ENCODE data around the gene TRIP13.
"Not testable (repeated sequence)": the region's sequence is repeated elsewhere in the genome, so short reads cannot be mapped to it uniquely, and the experiment has no call there.

Gene TRIP13

DNA sequence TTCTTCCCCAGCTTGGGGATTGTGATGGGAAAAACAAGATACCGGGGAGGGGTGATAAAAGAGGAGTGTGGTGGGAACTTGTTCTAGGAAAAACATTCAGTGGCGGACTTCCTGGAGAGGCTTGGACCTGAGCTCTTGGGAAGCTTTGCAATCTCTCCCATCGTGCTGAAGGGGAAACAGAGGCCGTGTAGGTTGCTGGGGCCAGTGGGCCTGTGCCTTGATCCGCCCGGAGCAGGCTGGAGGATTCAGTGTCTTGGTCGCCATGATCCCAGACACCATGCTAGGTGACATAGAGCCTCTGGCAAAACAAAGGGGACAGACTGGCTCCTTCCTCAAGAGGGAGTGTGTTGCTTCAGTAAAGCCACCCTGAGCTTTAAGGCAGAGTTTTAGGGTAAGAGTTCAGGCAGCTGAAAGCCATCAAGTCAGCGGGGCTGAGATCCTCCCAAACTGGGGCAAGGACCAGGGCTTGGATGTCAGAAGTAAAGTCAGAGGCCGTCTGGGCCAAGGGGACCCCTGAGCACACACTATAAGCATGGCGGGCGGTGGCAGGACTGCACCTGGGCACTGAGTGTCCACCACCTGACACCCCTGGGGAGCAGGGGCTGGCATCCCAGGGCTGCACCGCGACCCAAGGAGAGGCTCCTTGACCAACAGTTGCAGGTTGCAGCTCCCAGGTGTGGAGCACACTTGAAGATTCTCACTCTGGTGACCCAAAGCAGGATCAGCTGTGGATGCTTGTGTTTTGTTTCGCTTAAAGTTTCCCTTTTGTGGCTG, 44.7 kb downstream of the TRIP13 start:
- Histone ChIP-seq H3K4me1 (ENCODE audit: insufficient read depth, low read length) (no peaks in the 10 kb centered on the region), H3K36me3 (ENCODE audit: insufficient read depth, low read length) (no peaks in the 10 kb centered on the region), H3K9me3 (ENCODE audit: low read length) (no peaks in the 10 kb centered on the region), H3K4me3 (ENCODE audit: low read length) (no peak overlapping the region), H2AFZ (ENCODE audit: low read depth, low read length) (no peak overlapping the region), H3K27me3 (ENCODE audit: insufficient read depth, low read length) (peaks cover 4% of the 10 kb centered on the region)

DNA sequence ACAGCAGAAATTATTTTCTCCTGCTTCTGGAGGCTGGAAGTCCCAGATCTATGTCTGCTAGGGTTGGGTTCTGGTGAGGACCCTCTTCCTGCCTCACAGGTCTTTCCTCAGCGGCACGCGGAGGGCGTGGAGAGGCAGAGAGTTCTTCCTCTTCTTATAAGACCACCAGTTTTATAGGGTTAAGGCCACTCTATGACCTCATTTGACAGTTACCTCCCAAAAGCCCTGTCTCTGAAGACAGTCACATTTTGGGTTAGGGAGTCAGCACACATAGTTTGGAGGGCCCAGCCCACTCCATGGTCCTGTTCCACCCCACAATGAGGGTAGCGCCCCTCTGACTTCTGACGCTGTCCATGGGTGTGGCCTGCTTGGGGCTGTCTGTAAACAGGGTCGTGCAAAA, 46.7 kb downstream of the TRIP13 start:
- no peak overlapping the region for H2AFZ ChIP-seq (ENCODE audit: low read depth, low read length)
- peaks cover 4% of the 10 kb centered on the region for H3K27me3 ChIP-seq (ENCODE audit: insufficient read depth, low read length)
- H3K4me3 ChIP-seq (ENCODE audit: low read length) = no peak overlapping the region
- no peaks in the 10 kb centered on the region for H3K9me3 ChIP-seq (ENCODE audit: low read length)
- H3K4me1 ChIP-seq (ENCODE audit: insufficient read depth, low read length) = no peaks in the 10 kb centered on the region
- no peaks in the 10 kb centered on the region for H3K36me3 ChIP-seq (ENCODE audit: insufficient read depth, low read length)

DNA sequence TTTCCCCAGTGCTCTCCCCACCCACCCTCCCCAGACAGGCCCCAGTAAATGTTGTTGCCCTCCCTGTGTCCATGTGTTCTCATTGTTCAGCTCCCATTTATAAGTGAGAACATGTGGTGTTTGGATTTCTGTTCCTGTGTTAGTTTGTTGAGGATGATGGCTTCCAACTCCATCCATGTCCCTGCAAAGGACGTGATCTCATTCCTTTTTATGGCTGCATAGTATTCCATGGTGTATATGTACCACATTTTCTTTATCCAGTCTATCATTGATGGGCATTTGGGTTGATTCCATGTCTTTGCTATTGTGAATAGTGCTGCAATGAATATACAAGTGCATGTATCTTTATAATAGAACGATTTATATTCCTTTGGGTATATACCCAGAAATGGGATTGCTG, 48.1 kb downstream of the TRIP13 start:
- not testable (repeated sequence) for H3K27me3 ChIP-seq (ENCODE audit: insufficient read depth, low read length); H3K4me3 ChIP-seq (ENCODE audit: low read length)

DNA sequence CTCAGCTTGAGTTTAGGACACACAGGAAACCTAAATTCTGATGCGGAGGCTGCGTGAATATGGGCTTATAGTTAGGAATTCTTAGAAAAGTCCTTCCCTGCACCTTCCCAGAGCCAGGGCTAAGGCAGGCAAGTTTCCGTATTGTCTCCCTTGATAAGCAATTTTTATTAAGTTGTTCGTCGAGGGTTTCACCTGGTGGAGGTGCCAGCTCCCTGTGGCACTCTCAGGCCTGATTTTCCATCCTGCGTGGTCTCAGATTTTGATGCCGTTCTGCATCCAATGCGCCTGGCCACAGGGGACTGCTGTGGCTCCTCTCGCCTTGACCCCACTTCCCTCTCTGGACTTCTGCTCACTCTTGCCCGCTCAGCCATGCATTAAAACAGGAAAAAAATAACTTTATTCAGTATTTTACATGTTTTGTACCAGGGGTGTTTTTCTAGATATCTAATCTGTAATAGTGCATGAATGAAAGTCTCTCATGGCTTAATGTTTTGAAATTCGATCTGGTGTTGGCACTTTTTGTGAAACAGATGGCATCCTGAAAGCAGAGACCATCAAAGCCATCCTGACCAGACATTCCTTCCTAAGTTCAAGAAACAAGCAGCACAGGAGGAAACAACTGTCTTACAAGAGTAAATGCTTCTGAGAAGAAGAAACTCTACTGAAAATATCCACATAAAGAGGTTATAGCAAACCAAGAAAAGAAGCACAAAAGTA, 50.7 kb downstream of the TRIP13 start:
- Histone ChIP-seq H3K9me3 (ENCODE audit: low read length) (no peaks in the 10 kb centered on the region), H2AFZ (ENCODE audit: low read depth, low read length) (no peak overlapping the region), H3K4me3 (ENCODE audit: low read length) (no peak overlapping the region), H3K36me3 (ENCODE audit: insufficient read depth, low read length) (no peaks in the 10 kb centered on the region), H3K27me3 (ENCODE audit: insufficient read depth, low read length) (no peaks in the 10 kb centered on the region), H3K4me1 (ENCODE audit: insufficient read depth, low read length) (peaks cover 21% of the 10 kb centered on the region)

More for the DNA sequence above, 48.1 kb downstream of the TRIP13 start:
- H3K4me1 ChIP-seq (ENCODE audit: insufficient read depth, low read length); H2AFZ ChIP-seq (ENCODE audit: low read depth, low read length); H3K9me3 ChIP-seq (ENCODE audit: low read length); H3K36me3 ChIP-seq (ENCODE audit: insufficient read depth, low read length): not testable (repeated sequence)

DNA sequence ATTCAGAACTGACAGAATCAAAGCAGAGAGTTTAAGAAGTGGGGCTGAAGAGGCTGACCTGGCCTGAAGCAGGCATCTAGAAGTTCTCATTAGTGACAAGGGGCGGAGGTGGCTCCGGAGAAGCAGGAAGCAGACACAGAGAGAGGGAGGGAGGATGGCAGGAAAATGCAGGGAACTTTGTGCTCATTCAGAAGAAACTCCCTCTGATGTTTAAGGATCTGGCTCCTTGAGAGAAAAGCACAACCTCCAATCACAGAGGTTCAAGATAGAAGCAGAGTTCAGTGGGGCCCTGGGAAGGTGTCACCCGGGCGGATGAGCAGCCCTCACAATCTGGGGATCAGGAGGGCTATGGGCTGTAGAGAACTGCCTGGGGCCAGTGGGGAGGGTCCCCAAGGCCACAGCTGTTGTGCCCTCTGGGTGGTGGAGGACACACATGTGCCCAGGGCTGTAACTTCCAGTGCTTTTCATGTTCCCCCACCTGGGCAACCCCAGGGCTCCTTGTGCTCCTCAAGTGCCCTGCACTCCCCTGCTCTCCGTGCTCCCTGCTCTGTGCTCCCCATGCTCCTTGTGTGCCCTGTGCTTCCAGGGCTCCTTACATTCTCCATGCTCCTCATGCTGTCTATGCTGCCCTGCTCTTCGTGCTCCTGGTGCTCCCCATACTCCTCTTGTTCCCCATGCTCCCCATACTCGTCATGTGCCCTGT, 51.4 kb downstream of the TRIP13 start:
- H3K4me3 ChIP-seq (ENCODE audit: low read length) = no peak overlapping the region
- H2AFZ ChIP-seq (ENCODE audit: low read depth, low read length) = no peak overlapping the region
- H3K9me3 ChIP-seq (ENCODE audit: low read length) = no peaks in the 10 kb centered on the region
- H3K4me1 ChIP-seq (ENCODE audit: insufficient read depth, low read length) = peaks cover 21% of the 10 kb centered on the region
- H3K27me3 ChIP-seq (ENCODE audit: insufficient read depth, low read length) = no peaks in the 10 kb centered on the region
- no peaks in the 10 kb centered on the region for H3K36me3 ChIP-seq (ENCODE audit: insufficient read depth, low read length)

DNA sequence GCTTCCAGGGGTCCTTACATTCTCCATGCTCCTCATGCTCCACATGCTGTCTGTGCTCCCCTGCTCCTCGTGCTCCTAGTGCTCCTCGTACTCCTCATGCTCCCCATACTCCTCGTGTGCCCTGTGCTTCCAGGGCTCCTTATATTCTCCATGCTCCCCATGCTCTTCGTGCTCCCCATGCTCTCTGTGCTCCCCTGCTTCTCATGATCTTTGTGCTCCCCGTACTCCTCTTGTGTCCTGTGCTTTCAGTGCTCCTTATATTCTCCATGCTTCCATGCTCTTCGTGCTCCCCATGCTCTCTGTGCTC, 51.9 kb downstream of the TRIP13 start:
- no peak overlapping the region for H3K4me3 ChIP-seq (ENCODE audit: low read length)
- no peaks in the 10 kb centered on the region for H3K36me3 ChIP-seq (ENCODE audit: insufficient read depth, low read length)
- peaks cover 21% of the 10 kb centered on the region for H3K4me1 ChIP-seq (ENCODE audit: insufficient read depth, low read length)
- H3K9me3 ChIP-seq (ENCODE audit: low read length) = no peaks in the 10 kb centered on the region
- H3K27me3 ChIP-seq (ENCODE audit: insufficient read depth, low read length) = no peaks in the 10 kb centered on the region
- no peak overlapping the region for H2AFZ ChIP-seq (ENCODE audit: low read depth, low read length)

DNA sequence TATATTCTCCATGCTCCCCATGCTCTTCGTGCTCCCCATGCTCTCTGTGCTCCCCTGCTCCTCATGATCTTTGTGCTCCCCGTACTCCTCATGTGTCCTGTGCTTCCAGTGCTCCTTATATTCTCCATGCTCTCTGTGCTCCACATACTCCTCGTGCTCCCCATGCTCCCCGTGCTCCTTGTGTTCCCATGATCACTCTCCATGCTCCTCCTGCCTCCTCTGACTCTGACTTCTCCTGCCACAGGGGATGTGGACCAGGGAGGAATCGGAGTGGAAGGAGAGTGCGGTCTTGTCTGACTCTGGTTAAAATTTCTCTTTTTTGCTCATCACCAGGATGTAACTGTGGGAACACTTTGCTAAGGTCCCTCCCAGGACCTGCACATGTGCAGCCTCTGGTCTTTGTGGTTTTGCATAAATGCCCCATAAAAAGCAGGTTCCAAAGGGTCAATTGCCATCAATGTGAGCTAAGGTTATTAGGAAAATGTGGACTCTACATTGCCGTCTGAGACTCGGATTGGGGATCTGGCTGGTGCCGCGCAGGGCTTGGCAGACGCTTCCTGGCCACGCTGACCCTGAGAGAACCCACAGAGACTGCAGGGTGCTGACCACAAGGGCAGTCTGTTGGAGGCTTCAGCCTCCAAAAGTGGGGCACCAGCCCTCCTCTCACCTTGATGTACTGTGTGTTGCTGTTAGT, 52.5 kb downstream of the TRIP13 start:
- no peaks in the 10 kb centered on the region for H3K9me3 ChIP-seq (ENCODE audit: low read length)
- H3K36me3 ChIP-seq (ENCODE audit: insufficient read depth, low read length) = no peaks in the 10 kb centered on the region
- no peaks in the 10 kb centered on the region for H3K27me3 ChIP-seq (ENCODE audit: insufficient read depth, low read length)
- H2AFZ ChIP-seq (ENCODE audit: low read depth, low read length) = no peak overlapping the region
- peaks cover 21% of the 10 kb centered on the region for H3K4me1 ChIP-seq (ENCODE audit: insufficient read depth, low read length)
- H3K4me3 ChIP-seq (ENCODE audit: low read length) = no peak overlapping the region

DNA sequence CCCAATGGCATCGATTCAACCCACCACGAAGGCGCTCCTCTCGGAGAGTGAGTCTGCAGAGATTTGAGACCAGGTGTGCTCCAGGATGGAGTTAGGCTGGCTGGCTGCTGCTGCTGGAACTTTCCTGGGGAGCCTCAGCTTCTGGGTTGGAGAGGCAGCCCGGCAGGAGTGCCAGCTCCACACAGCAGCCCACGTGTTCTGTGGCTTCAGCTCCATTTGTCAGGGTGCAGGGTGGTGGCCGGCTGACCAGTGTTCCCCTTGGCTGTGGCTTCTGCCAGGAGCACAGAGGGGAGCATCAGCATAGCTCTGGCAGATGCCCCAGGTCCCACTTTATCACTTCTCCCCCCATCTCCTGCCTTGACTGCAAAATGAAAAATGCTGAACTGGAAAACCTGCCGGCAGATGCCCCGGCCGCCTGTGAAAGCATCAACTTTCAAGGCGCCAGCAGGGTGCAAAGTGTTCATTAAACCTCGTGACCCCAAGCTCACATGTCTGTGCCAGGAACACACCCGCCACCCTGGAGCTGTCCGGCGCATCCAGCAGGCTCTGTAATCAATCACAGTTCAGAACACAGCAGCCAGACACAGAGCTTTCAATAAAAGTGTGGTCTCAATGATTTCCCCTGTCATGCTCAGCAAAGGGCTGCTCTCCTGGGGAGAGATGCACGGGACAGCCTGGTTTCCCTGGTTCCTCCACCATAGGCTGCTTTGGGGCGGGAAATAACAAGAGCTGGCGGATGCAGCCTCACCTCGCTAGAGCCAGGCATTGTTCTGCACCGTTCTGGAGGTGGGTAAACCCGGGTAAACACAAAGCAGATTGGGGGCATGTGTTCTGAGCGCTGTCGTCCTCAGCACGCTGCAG, 53.2 kb downstream of the TRIP13 start:
- H2AFZ ChIP-seq (ENCODE audit: low read depth, low read length) = peak overlapping the region; percentile 41
- H3K27me3 ChIP-seq (ENCODE audit: insufficient read depth, low read length) = no peaks in the 10 kb centered on the region
- no peaks in the 10 kb centered on the region for H3K9me3 ChIP-seq (ENCODE audit: low read length)
- no peaks in the 10 kb centered on the region for H3K36me3 ChIP-seq (ENCODE audit: insufficient read depth, low read length)
- H3K4me1 ChIP-seq (ENCODE audit: insufficient read depth, low read length) = peaks cover 21% of the 10 kb centered on the region
- peak overlapping the region; percentile 26 for H3K4me3 ChIP-seq (ENCODE audit: low read length)

DNA sequence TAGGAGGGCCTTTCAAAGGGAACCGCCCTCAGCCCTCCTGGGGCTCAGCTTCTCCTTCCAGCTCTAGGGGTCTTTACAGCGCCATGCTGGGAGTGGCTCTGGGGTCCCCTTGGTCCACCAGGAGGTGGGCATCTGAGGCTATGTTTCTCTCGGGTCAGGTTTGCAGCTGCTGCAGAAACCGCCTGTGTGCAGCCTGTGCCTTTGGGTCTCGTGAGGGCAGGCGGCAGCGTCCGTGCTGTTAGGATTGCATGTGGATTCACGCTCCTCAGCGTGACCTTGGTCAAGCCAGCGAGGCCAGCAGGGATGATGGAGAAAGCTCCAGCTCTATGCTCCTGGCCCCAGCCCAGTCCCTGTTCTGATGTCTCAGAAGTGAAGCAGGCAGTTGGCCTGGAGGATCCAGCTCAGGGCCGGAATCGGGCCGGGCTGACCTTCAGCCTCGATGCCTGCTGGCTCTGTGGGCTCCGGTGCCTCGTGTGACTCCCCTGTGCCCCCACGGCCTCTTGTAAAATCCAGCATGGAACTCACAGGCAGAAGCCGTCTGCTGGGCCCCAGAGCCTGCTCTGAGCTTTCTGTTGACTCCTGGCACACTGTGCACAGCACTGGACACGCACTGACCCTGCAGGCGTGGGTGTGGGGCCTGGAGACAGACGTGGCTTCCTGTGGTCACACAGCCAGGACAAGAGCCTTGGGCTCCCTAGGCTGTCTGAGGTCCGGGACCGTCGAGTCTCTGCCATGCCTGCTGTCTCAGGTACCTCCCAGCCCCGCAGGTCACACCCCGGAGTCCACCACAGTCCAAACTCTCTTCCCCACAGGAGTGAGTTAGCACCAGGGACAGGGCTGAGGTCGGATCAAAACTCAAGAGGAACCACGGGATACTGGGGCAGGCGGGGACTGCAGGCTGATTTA, 54.3 kb downstream of the TRIP13 start:
- no peaks in the 10 kb centered on the region for H3K27me3 ChIP-seq (ENCODE audit: insufficient read depth, low read length)
- H3K4me3 ChIP-seq (ENCODE audit: low read length) = peak overlapping the region; percentile 26
- H2AFZ ChIP-seq (ENCODE audit: low read depth, low read length) = peak overlapping the region; percentile 41
- peaks cover 21% of the 10 kb centered on the region for H3K4me1 ChIP-seq (ENCODE audit: insufficient read depth, low read length)
- H3K9me3 ChIP-seq (ENCODE audit: low read length) = no peaks in the 10 kb centered on the region
- no peaks in the 10 kb centered on the region for H3K36me3 ChIP-seq (ENCODE audit: insufficient read depth, low read length)

DNA sequence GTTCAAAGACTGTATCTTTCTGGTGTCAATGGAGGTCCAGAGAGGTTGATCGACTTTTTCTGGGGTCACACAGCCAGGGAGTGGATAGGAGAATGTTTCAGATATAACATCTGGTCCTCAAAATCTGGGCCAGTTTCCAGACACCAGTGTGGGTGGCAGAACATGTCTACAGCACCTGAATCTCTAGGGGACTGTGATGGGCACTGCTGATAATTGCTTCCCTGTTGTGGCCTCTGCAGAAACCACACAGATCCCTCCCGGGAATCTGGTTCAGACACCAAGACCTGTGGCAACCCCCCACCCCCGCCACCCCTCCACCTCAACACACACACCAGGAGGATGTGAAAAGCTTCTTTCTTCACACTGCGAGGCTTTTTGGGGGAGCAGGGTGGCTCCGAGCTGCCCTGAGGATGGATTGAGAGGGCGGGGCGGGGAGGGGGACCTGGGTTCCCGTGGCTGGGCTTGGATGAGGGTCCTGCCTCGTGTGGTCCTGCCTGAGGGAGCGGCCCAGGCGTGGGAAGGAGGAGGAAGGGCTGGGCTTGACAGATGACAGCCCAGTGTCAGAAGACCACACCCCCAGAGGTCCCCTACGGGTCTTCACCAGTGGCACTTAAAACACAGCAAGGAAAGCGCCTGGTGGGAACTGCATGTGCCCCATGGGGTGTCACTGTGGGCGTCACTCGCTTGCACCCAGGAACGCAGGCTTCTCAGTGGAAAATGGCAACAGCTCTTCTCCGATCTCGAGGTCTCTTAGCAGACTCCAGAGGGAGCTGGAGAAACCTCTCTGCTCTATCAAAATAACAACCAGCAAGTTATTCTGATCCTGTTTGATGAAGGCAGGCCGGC, 55.2 kb downstream of the TRIP13 start:
- no peaks in the 10 kb centered on the region for H3K36me3 ChIP-seq (ENCODE audit: insufficient read depth, low read length)
- peaks cover 24% of the 10 kb centered on the region for H3K4me1 ChIP-seq (ENCODE audit: insufficient read depth, low read length)
- H3K27me3 ChIP-seq (ENCODE audit: insufficient read depth, low read length) = no peaks in the 10 kb centered on the region
- H2AFZ ChIP-seq (ENCODE audit: low read depth, low read length) = no peak overlapping the region
- no peaks in the 10 kb centered on the region for H3K9me3 ChIP-seq (ENCODE audit: low read length)
- H3K4me3 ChIP-seq (ENCODE audit: low read length) = no peak overlapping the region
